ENCODE results near the gene SEC23B. TPM values are rescaled to one million over a fixed set of nuclear protein-coding genes. Genes with fewer than 3 reads are reported as not detected.

SEC23B gene
- total RNA-seq, 2 donors from 2014 or later, result 38.3 to 56.0 TPM

DNA sequence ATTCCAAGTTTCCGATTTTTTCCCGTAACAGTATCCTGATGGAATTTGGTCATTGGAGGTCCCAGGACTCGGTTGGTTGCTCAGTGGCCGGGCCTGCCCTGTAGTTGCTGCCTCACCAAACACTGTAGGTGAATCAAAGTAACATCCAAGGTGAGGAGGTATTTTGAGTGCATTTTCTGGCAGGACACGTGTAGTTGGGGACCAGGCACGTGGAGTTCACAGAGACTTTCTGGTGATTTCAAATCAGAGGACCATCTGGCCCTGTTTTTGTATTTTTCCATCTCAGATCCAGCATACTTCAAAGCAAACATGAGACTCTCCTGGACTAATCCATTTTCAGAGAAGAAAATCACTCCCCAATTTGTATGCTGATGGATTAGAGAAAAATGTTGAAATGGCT is 70.2 kb downstream of the SEC23B start:
- Mint-ChIP-seq H3K4me3 (no peak overlapping the region), H3K36me3 (ENCODE audit: low read depth) (no peaks in the 10 kb centered on the region), H3K27me3 (peaks cover 10% of the 10 kb centered on the region), H3K27ac (no peak overlapping the region), H3K4me1 (no peaks in the 10 kb centered on the region)
- no peaks in the 10 kb centered on the region for H3K9me3 ChIP-seq (ENCODE audit: control insufficient read depth, low read length, poor library complexity, severe bottlenecking)
- ATAC-seq, result no peak
- DNase-seq, result no peak

DNA sequence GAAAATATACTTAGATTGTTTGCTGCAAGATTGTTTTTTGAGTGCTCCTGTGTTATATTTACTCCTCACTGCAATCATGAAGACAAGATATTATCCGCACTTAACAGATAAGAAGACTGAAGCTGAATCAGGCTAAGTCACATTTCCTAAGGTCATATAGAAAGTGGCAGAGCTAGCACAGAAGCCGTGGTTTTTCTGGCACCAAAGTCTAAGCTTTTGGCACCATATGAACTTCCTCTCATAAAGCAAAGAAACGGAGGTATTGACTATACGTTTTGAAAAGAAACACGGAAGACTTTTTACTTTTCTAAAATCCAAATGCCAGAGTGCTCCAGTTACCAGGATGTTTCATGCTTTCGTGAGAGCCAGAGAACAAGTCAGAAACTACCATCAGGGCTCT is 70.8 kb downstream of the SEC23B start:
- Mint-ChIP-seq H3K36me3 (ENCODE audit: low read depth) (no peaks in the 10 kb centered on the region), H3K4me3 (no peak overlapping the region), H3K4me1 (no peaks in the 10 kb centered on the region), H3K27ac (no peak overlapping the region), H3K27me3 (peaks cover 11% of the 10 kb centered on the region)
- DNase-seq (no peak), ATAC-seq (no peak)
- H3K9me3 ChIP-seq (ENCODE audit: control insufficient read depth, low read length, poor library complexity, severe bottlenecking), result no peaks in the 10 kb centered on the region

DNA sequence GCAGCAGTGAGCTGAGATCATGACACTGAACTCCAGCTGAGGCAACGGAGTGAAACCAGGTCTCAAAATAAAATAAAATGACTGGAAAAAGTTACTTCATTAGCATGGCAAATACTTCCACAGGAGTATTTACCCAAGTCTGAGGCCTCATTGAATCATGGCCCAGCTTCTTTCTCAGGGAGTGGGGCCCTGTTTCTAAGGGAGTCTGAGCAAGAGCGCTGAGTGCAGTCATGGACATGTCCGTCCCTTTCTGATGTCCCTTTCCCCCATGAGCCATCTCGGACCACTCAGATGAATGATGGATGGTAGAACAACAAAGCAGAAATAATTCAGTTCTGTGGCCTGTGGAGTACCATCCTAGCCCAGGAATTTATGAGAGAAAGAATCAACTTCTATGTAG is 72.3 kb downstream of the SEC23B start:
- no peaks in the 10 kb centered on the region for H3K9me3 ChIP-seq (ENCODE audit: control insufficient read depth, low read length, poor library complexity, severe bottlenecking)
- H3K36me3 Mint-ChIP-seq (ENCODE audit: low read depth), result peaks cover 6% of the 10 kb centered on the region
- ATAC-seq (no peak), DNase-seq (no peak)
- H3K27ac Mint-ChIP-seq, result no peak overlapping the region
- no peak overlapping the region for H3K4me3 Mint-ChIP-seq
- peaks cover 22% of the 10 kb centered on the region for H3K27me3 Mint-ChIP-seq
- H3K4me1 Mint-ChIP-seq, result no peaks in the 10 kb centered on the region

DNA sequence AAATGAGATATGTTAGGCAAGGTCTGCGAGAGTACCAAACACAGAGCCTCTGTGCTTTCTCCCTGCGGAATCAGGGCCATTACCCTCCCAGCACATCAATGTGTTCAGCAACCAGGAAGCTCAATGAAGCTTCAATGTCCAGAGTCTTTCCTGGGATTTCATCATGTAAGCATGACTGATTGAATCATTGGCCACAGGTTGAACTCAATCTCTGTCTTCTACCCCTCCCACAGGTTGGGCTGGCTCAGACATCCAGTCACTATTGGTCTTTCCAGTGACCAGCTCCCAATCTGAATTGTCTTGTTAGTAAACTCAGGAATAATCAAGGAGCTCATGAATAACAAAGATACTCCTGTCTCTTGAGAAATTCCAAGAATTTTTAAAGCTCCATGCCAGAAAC is 77.4 kb downstream of the SEC23B start:
- peaks cover 8% of the 10 kb centered on the region for H3K36me3 Mint-ChIP-seq (ENCODE audit: low read depth)
- no peak for ATAC-seq
- H3K27ac Mint-ChIP-seq, result no peak overlapping the region
- H3K4me1 Mint-ChIP-seq, result peaks cover 24% of the 10 kb centered on the region
- no peak for DNase-seq
- peaks cover 22% of the 10 kb centered on the region for H3K27me3 Mint-ChIP-seq
- no peak overlapping the region for H3K4me3 Mint-ChIP-seq
- no peaks in the 10 kb centered on the region for H3K9me3 ChIP-seq (ENCODE audit: control insufficient read depth, low read length, poor library complexity, severe bottlenecking)

DNA sequence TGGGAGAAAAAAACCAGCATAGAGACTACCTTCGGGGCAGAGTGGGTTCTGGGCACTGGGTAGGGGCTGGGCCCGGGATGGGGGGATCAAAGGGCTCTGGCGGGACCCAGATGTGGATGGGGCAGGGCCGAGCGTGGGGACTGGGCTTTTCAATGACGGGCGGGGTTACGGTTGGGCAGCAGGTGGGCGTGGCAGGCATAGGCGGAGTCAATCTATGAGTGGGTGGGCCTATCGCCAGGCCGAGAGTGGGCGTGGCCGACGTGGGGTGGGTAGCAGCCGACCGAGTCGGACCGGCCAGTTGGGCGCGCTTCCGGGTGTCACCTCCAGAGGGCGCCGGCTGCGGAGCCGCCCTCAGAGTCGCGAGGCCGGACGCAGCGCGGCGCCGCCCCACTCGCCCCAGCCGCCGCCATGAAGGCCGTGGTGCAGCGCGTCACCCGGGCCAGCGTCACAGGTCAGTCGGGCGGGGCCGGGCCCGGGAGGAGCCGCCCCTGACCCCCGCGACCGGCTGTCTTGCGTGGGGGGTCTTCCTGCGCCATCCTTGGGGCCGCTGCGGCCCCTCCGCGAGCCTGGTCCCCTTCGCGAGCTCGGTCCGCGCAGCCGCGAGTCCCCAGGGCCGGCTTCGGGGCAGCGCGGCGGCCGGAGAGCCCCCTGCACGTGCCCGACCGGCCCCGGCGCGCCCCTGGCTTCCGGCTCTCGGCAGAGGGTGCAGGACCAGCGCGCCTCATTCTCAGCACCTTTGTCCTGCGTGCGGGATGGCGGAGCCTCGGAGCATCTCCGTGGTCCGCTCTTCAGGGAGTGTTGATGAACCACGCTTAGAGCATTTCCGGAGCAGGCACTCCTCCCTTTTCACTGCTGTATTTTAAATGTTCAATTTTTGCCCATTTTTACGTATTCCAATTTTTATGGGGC is 80.2 kb downstream of the SEC23B start, which contains the start of gene DTD1:
DTD1 (plus strand) TSS at position 390 of the 909 bp plus-strand sequence; CDS start at position 409, 19 bp downstream.
- no peaks in the 10 kb centered on the region for H3K9me3 ChIP-seq (ENCODE audit: control insufficient read depth, low read length, poor library complexity, severe bottlenecking)
- H3K27ac Mint-ChIP-seq, result peak within 1 kb of the TSS; percentile 89
- H3K4me1 Mint-ChIP-seq, result peaks cover 24% of the 10 kb centered on the region
- H3K36me3 Mint-ChIP-seq (ENCODE audit: low read depth), result peaks cover 8% of the 10 kb centered on the region
- peak; percentile 86 for ATAC-seq
- peak within 1 kb of the TSS; percentile 96 for H3K4me3 Mint-ChIP-seq
- DNase-seq, result peak; percentile 62 to 73 (median 70)
- H3K27me3 Mint-ChIP-seq, result peaks cover 12% of the 10 kb centered on the region

DNA sequence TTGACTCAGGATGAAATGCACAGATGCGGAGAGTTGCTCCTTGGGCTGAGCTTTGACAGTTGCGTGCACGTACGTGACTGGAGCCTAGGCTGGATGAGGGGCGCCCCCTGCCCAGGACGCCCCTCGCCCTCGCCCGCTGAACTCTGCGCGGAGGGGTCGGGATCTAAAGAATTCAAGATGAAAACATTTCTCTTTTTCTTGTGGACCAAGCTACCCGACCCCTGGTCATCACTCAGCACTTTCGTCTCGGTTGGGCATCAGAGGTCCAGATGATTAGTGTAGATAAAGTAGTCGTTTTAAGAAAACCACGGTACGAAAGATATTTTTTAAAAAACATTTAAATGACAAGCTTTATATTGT is 80.8 kb downstream of the SEC23B start:
- DNase-seq (no peak), ATAC-seq (no peak)
- H3K9me3 ChIP-seq (ENCODE audit: control insufficient read depth, low read length, poor library complexity, severe bottlenecking), result no peaks in the 10 kb centered on the region
- Mint-ChIP-seq H3K27ac (peak overlapping the region; percentile 89), H3K27me3 (peaks cover 11% of the 10 kb centered on the region), H3K4me3 (peak overlapping the region; percentile 96), H3K4me1 (peaks cover 26% of the 10 kb centered on the region), H3K36me3 (ENCODE audit: low read depth) (peaks cover 8% of the 10 kb centered on the region)

DNA sequence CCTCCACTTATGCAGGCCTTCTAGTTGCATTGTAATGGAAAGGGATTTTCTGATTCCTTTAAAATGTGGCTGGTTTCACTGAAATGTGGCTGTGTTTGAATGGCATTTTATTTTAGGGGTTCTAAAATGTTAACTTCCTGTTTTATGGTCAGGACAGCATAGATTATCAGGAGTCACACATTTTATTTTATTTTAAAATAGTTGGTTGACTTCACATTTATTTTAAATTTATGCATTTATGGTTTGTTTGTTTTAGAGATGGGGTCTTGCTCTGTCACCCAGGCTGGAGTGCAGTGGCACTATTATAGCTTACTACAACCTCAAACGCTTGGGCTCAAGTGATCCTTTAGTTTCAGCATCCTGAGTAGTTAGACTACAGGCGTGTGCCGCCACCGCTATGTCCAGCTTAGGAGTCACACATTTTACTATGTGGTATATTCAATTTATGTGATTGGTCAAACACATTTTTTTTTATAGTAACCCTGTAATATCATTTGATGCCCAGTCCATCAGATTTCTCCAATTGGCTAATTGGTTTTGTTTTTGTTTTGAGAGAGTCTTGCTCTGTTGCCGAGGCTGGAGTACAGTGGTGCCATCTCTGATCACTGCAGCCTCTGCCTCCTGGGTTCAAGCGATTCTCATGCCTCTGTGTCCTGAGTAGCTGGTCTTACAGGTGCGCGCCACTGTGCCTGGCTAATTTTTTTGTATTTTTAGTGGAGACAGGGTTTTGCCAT is 82.4 kb downstream of the SEC23B start:
- Mint-ChIP-seq H3K36me3 (ENCODE audit: low read depth) (peaks cover 2% of the 10 kb centered on the region), H3K27me3 (no peaks in the 10 kb centered on the region), H3K27ac (no peak overlapping the region), H3K4me1 (peaks cover 30% of the 10 kb centered on the region), H3K4me3 (no peak overlapping the region)
- H3K9me3 ChIP-seq (ENCODE audit: control insufficient read depth, low read length, poor library complexity, severe bottlenecking), result no peaks in the 10 kb centered on the region
- ATAC-seq, result no peak
- DNase-seq, result no peak

DNA sequence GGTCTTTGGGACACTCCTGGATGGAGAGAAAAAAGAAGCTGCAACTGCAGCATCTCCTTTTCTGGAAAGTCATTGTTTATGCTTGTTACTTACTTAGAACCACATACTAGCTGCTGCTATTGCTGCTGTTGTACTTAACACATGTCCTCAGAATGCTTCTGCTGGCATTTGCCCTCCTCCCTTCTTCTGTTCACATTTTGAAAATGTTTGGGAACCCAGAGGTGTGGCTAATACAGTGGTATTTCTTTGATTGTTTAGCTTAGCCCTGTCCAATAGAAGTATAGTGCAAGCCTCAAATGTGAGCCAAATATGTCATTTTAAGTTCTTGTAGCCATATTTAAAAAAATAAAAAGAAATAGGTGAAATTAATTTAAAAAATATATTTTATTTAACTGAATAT is 88.5 kb downstream of the SEC23B start:
- peaks cover 3% of the 10 kb centered on the region for H3K36me3 Mint-ChIP-seq (ENCODE audit: low read depth)
- no peak overlapping the region for H3K27ac Mint-ChIP-seq
- no peak for ATAC-seq

DNA sequence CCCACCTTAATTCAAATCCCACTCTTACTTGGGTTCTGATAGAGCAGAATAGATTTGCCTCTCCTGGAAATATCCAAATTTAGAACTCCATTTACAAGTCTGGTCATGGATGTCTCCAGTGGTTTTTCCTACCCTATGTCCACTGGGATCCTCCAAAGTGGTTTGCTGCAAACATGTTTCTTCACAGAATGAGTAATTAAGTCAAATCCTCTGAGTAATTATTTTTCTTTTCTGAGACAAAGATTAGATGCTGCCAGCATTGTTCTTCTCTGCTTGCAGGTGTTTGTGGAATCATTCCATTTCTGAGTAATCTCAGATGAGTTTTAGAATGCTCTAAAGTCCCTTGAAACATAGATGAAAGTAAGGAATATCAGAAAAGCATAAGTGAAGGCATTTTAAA is 102.0 kb downstream of the SEC23B start:
- Mint-ChIP-seq H3K36me3 (ENCODE audit: low read depth) (peaks cover 3% of the 10 kb centered on the region), H3K27me3 (no peaks in the 10 kb centered on the region), H3K27ac (peak overlapping the region; percentile 29), H3K4me3 (no peak overlapping the region), H3K4me1 (peaks cover 4% of the 10 kb centered on the region)
- DNase-seq (no peak), ATAC-seq (no peak)
- H3K9me3 ChIP-seq (ENCODE audit: control insufficient read depth, low read length, poor library complexity, severe bottlenecking), result no peaks in the 10 kb centered on the region

More for the DNA sequence above, 88.5 kb downstream of the SEC23B start:
- peaks cover 8% of the 10 kb centered on the region for H3K4me1 Mint-ChIP-seq
- H3K9me3 ChIP-seq (ENCODE audit: control insufficient read depth, low read length, poor library complexity, severe bottlenecking), result no peaks in the 10 kb centered on the region
- H3K4me3 Mint-ChIP-seq, result no peak overlapping the region
- H3K27me3 Mint-ChIP-seq, result no peaks in the 10 kb centered on the region
- DNase-seq, result no peak

Other genes with a start within 250 kb of the SEC23B start
- gene ZNF133, start 219.4 kb upstream of the SEC23B start, total RNA-seq, result 1 to 10 TPM; 5.9 to 7.8 TPM
- gene DZANK1, start 40.9 kb upstream of the SEC23B start, total RNA-seq, result 1 to 10 TPM; 2.5 to 3.9 TPM
- 1 to 10 TPM; 7.8 to 9.8 TPM for gene POLR3F, start 40.5 kb upstream of the SEC23B start, total RNA-seq
- gene RBBP9, start 10.7 kb upstream of the SEC23B start, total RNA-seq, result 1 to 10 TPM; 5.3 to 6.0 TPM
- gene SMIM26, start 59.5 kb downstream of the SEC23B start, total RNA-seq, result 10 to 100 TPM; 51.7 to 55.6 TPM
- 10 to 100 TPM; 20.5 to 22.8 TPM for gene DTD1, start 80.1 kb downstream of the SEC23B start, total RNA-seq

All from T-helper 17 cell (primary cell).